K562 (cell line): ENCODE data around the gene PSMD2. TPM values are rescaled to one million over a fixed set of nuclear protein-coding genes. Genes with fewer than 3 reads are reported as not detected.

Experiments
- ATAC-seq: fragments of 200-7000 bp; cut with Tn5 transposase; 3 replicates; pipeline ENCODE4 v1.9.1; 2020; ENCODE audit warnings: moderate library complexity
- BruUV-seq: library from RNA; stranded (reverse); fragments of 400-500 nt; replicated peaks from 2 replicates; lab custom pipeline; 2021; lab: Mats Ljungman, UMichigan
- CTCF ChIA-PET: fragments of 300-600 bp; formaldehyde crosslinking; extraction: SDS; loops from one replicate; lab custom pipeline; 2021; ENCODE audit warnings: low intra/inter-chr PET ratio; lab: Yijun Ruan, JAX
- POLR2A ChIA-PET: fragments of 300-600, 350-650 bp; sonication (Branson Sonifier 250); formaldehyde crosslinking; extraction: SDS; loops from one replicate; lab custom pipeline; 2021; ENCODE audit warnings: antibody characterized with exemption, inconsistent platforms; lab: Yijun Ruan, JAX
- DNase-seq, 4 experiments: peaks; one replicate each; pipeline versions ENCODE4 v3.0.0 to v3.0.0-alpha.2; 2011 to 2018; ENCODE audit warnings: low spot score in 3 of 4, mixed read lengths in 3 of 4; ENCODE audit errors: extremely low read depth in 1 of 4
- FAIRE-seq: peaks from 2 replicates; lab custom pipeline; 2011; peaks lifted over from hg19 to GRCh38; lab: Jason Lieb, UNC
- H2AFZ ChIP-seq: 2 replicates; pipeline ENCODE4 v1.6.0; 2011; ENCODE audit warnings: low read depth, low read length, control low read depth, inconsistent platforms
- H3K27ac ChIP-seq: fragments of 200-600 bp; 3 replicates; pipeline ENCODE4 v1.8.0; 2011; ENCODE audit warnings: low read depth, mild to moderate bottlenecking, control low read depth, inconsistent platforms, low read length, moderate library complexity, mixed read lengths; ENCODE audit errors: extremely low read depth
- H3K27me3 ChIP-seq, 2 experiments: fragments of 300-600 bp in 1 of 2; 2 replicates in 1 of 2; 3 replicates in 1 of 2; pipeline versions ENCODE4 v1.6.0 to v1.8.0; 2011; ENCODE audit warnings: inconsistent platforms in 2 of 2, low read length in 2 of 2, mild to moderate bottlenecking in 1 of 2, mixed read lengths in 1 of 2, moderate library complexity in 1 of 2; ENCODE audit not compliant: control insufficient read depth in 2 of 2, insufficient read depth in 2 of 2
- H3K36me3 ChIP-seq: fragments of 300-600 bp; 3 replicates; pipeline ENCODE4 v1.8.0; 2011; ENCODE audit warnings: mild to moderate bottlenecking, low read length, inconsistent platforms; ENCODE audit not compliant: control insufficient read depth, insufficient read depth
- H3K4me1 ChIP-seq, 2 experiments: fragments of 200-600 bp in 1 of 2; replicated peaks in 1 of 2; 2 replicates in 1 of 2; 3 replicates in 1 of 2; pipeline versions ENCODE4 v1.5.1 to v1.8.0; 2011; ENCODE audit warnings: inconsistent platforms in 2 of 2, low read length in 2 of 2, mild to moderate bottlenecking in 1 of 2, mixed read lengths in 1 of 2, moderate library complexity in 1 of 2; ENCODE audit not compliant: control insufficient read depth in 2 of 2, insufficient read depth in 2 of 2
- H3K4me2 ChIP-seq: 2 replicates; pipeline ENCODE4 v1.6.1; 2011; ENCODE audit warnings: low read length, control low read depth, inconsistent platforms, mixed read lengths; ENCODE audit not compliant: insufficient read depth
- H3K4me3 ChIP-seq: fragments of 200-600 bp; sonication (generic), shearing (Covaris generic); 2 replicates; pipeline ENCODE4 v1.5.1; 2016; ENCODE audit warnings: control low read depth, inconsistent platforms
- H3K79me2 ChIP-seq: fragments of 200-600 bp; 3 replicates; pipeline ENCODE4 v1.8.0; 2011; ENCODE audit warnings: low read length, inconsistent platforms; ENCODE audit not compliant: control insufficient read depth, insufficient read depth
- H3K9ac ChIP-seq, 2 experiments: 2 replicates each; pipeline versions ENCODE4 v1.6.0 to v1.6.1; 2011; ENCODE audit warnings: low read depth in 2 of 2, low read length in 2 of 2, control low read depth in 1 of 2, inconsistent platforms in 1 of 2, mild to moderate bottlenecking in 1 of 2, mixed read lengths in 1 of 2; ENCODE audit not compliant: insufficient read depth in 1 of 2
- H3K9me1 ChIP-seq: one replicate; pipeline ENCODE4 v1.6.0; 2011; ENCODE audit warnings: inconsistent platforms, mild to moderate bottlenecking, low read length, moderate library complexity; ENCODE audit not compliant: control insufficient read depth, insufficient read depth
- H3K9me3 ChIP-seq: replicated peaks from 2 replicates; pipeline ENCODE4 v1.5.1; 2011; ENCODE audit warnings: low read depth, low read length, inconsistent platforms; ENCODE audit not compliant: control insufficient read depth, insufficient read depth
- H4K20me1 ChIP-seq: replicated peaks from 2 replicates; pipeline ENCODE4 v1.6.1; 2011; ENCODE audit warnings: low read length, inconsistent platforms, mixed read lengths; ENCODE audit not compliant: control insufficient read depth, insufficient read depth
- ATF3 ChIP-seq, 2 experiments: fragments of 450-650 bp in 1 of 2; sonication (generic) in 1 of 2; formaldehyde crosslinking in 1 of 2; IDR thresholded peaks in 1 of 2; conservative IDR thresholded peaks in 1 of 2; 2 replicates each; pipeline versions ENCODE4 v1.6.1 to v1.8.1; 2016 to 2023; ENCODE audit warnings: mild to moderate bottlenecking in 2 of 2, moderate library complexity in 2 of 2, inconsistent platforms in 1 of 2, missing genetic modification reagents in 1 of 2
- ILK ChIP-seq: fragments of 450-650 bp; IDR thresholded peaks from 2 replicates; pipeline ENCODE4 v1.6.1; 2016; ENCODE audit warnings: missing genetic modification characterization, low read depth, mild to moderate bottlenecking, missing compliant biosample characterization, moderate library complexity, borderline replicate concordance
- WHSC1 ChIP-seq: IDR thresholded peaks from one replicate; pipeline ENCODE4 v1.6.1; 2012; ENCODE audit warnings: low read length, control low read depth, inconsistent platforms
- ZNF174 ChIP-seq: fragments of 250-450 bp; sonication (Bioruptor Pico); IDR thresholded peaks from 2 replicates; pipeline ENCODE4 v1.4.0; 2020; ENCODE audit warnings: mild to moderate bottlenecking
- ZNF586 ChIP-seq: fragments of 450-650 bp; formaldehyde crosslinking; conservative IDR thresholded peaks from 2 replicates; pipeline ENCODE4 v1.4.0; 2020; ENCODE audit warnings: mild to moderate bottlenecking, moderate library complexity
- WGBS: fragments of 100-300 bp; shearing (Covaris generic); methylation state at CpG from one replicate; pipeline ENCODE4 v1.1.6; 2016; ENCODE audit warnings: low coverage, mixed read lengths; ENCODE audit not compliant: insufficient coverage; ENCODE audit errors: missing lambda C conversion rate; 5-methylcytosine and 5-hydroxymethylcytosine counted together
- in situ Hi-C: fragments of 300-500 bp; cut with MboI; formaldehyde crosslinking; loops from 4 replicates; pipeline ENCODE4 v1.15.0; 2018; ENCODE audit warnings: inconsistent platforms, mixed read lengths
- intact Hi-C: fragments of 100-400 bp; cut with micrococcal nuclease; formaldehyde crosslinking; loops from 2 replicates; pipeline ENCODE4 v1.14.2; 2022
- polyA plus RNA-seq, 8 experiments: library from polyadenylated mRNA; depleted of rRNA in 4 of 8; stranded (reverse) in 5 of 8; unstranded in 3 of 8; fragments of >200 nt; fragmentation: Nextera tagmentation in 2 of 8; fragmentation: Illumina TruSeq in 1 of 8; extraction: Ambion mirVana in 2 of 8; extraction: Trizol in 1 of 8; gene quantifications; 2 replicates each; pipeline versions ENCODE4 v1.2.1 to v1.2.3, GENCODE V29; 2011 to 2014; ENCODE audit warnings: inconsistent platforms in 1 of 8, missing spikeins in 1 of 8
- total RNA-seq, 7 experiments: library from RNA; depleted of rRNA in 6 of 7; stranded (reverse); fragments of >200 nt in 6 of 7; fragmentation: Illumina TruSeq in 2 of 7; extraction: Trizol in 2 of 7; gene quantifications; 2 replicates each; pipeline versions ENCODE4 v1.2.1 to v1.2.3, GENCODE V29; 2011 to 2021; ENCODE audit warnings: low replicate concordance in 1 of 7
- TF ChIP-seq, protein P1 (sequence below), 3 experiments: fragments of 200-800 bp in 1 of 3; fragments of 250-450 bp in 1 of 3; fragments of 450-650 bp in 1 of 3; sonication (Bioruptor Pico) in 1 of 3; sonication (Bioruptor generic) in 1 of 3; formaldehyde crosslinking in 1 of 3; IDR thresholded peaks; 2 replicates each; pipeline versions ENCODE4 v1.6.1 to v1.8.0; 2016 to 2022; ENCODE audit warnings: mild to moderate bottlenecking in 2 of 3, missing genetic modification characterization in 2 of 3, missing compliant biosample characterization in 1 of 3, moderate library complexity in 1 of 3

PSMD2 gene
- total and polyA plus RNA-seq, 9 of the 15 experiments (the other 6 are each of a cell fraction or from before 2014, with no cell fraction given): 152 to 484 (median 295) TPM

GRCh38 chr3:184291044-184291737, 7.8 kb upstream of the PSMD2 start:
- no TSS peak for BruUV-seq
- no peaks in the 10 kb centered on the region for H3K79me2 ChIP-seq
- H3K4me3 ChIP-seq: no peak overlapping the region
- intact Hi-C loops (no loop called here), in situ Hi-C loops (no loop called here)
- DNase-seq (no peak), FAIRE-seq (no peak), ATAC-seq (no peak)
- H3K9me1 ChIP-seq: no peaks in the 10 kb centered on the region
- TF ChIP-seq ZNF586 (CRISPR knock-in tag) (no peak), ZNF174 (no peak), WHSC1 (no peak)
- ChIA-PET CTCF (no interaction called here), POLR2A (interaction anchor here (0.6 kb wide), 1 partner anchor 407 kb away, joined by 5 read pairs; the partner anchor contains the start of gene PARL)
- H3K4me2 ChIP-seq: no peak overlapping the region
- H3K9ac ChIP-seq: peak overlapping the region in 1 of 2 experiments; percentile 74; a peak in 2 of 4 replicates
- 36% methylated on average over 21 of the region's 22 CpGs for WGBS
- H3K36me3 ChIP-seq: no peaks in the 10 kb centered on the region
- no peak overlapping the region for H2AFZ ChIP-seq
- H3K4me1 ChIP-seq: peaks cover 0 to 12% of the 10 kb centered on the region in 2 experiments; a peak in 2 of 5 replicates
- H3K27me3 ChIP-seq: peaks cover 16 to 32% of the 10 kb centered on the region in 2 experiments; a peak in 4 of 5 replicates
- H3K9me3 ChIP-seq: no peaks in the 10 kb centered on the region
- no peak overlapping the region for H3K27ac ChIP-seq
- no peaks in the 10 kb centered on the region for H4K20me1 ChIP-seq

DNA sequence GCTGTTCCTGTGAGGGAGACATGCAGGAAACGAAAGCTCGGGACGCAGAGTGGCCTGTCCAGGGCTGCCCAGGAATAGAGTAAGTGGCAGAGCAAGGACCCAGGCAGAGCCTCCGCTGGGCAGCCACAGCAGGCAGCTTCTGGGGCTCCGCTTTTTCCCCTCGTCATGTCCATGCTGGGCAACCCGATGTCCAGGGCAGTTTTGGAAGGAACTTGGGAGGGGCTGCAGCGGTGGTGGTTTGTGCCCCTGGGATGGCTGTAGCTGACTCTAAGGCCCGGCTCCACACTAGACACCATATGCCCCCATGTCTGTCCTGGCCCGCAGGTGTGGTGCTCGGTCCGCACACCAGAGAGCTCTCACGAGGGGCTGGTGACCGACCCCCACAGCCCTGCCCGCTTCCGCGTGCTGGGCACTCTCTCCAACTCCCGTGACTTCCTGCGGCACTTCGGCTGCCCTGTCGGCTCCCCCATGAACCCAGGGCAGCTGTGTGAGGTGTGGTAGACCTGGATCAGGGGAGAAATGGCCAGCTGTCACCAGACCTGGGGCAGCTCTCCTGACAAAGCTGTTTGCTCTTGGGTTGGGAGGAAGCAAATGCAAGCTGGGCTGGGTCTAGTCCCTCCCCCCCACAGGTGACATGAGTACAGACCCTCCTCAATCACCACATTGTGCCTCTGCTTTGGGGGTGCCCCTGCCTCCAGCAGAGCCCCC, 7.1 kb upstream of the PSMD2 start:
- no peak overlapping the region for H3K4me2 ChIP-seq
- in situ Hi-C loops: no loop called here
- no peaks in the 10 kb centered on the region for H3K79me2 ChIP-seq
- H3K4me3 ChIP-seq: no peak overlapping the region
- no peak overlapping the region for H3K27ac ChIP-seq
- peaks cover 0 to 12% of the 10 kb centered on the region in 2 experiments; a peak in 2 of 5 replicates for H3K4me1 ChIP-seq
- no TSS peak for BruUV-seq
- POLR2A ChIA-PET: interaction anchor here (0.5 to 0.6 kb wide), 2 partner anchors 110 to 274 kb away, joined by 3 read pairs; no protein-coding TSS in a partner anchor
- ATAC-seq: no peak
- H3K36me3 ChIP-seq: no peaks in the 10 kb centered on the region
- H3K27me3 ChIP-seq: peaks cover 16 to 28% of the 10 kb centered on the region in 2 experiments; a peak in 4 of 5 replicates
- no peaks in the 10 kb centered on the region for H3K9me1 ChIP-seq
- intact Hi-C loops: no loop called here
- no peak overlapping the region for H2AFZ ChIP-seq
- H3K9ac ChIP-seq: peak overlapping the region in 1 of 2 experiments; percentile 74; a peak in 2 of 4 replicates
- 24% methylated on average over 21 of the region's 21 CpGs for WGBS
- no peaks in the 10 kb centered on the region for H3K9me3 ChIP-seq
- no peaks in the 10 kb centered on the region for H4K20me1 ChIP-seq
- DNase-seq: no peak
- FAIRE-seq: no peak
- CTCF ChIA-PET: no interaction called here
- TF ChIP-seq, protein P1, sequence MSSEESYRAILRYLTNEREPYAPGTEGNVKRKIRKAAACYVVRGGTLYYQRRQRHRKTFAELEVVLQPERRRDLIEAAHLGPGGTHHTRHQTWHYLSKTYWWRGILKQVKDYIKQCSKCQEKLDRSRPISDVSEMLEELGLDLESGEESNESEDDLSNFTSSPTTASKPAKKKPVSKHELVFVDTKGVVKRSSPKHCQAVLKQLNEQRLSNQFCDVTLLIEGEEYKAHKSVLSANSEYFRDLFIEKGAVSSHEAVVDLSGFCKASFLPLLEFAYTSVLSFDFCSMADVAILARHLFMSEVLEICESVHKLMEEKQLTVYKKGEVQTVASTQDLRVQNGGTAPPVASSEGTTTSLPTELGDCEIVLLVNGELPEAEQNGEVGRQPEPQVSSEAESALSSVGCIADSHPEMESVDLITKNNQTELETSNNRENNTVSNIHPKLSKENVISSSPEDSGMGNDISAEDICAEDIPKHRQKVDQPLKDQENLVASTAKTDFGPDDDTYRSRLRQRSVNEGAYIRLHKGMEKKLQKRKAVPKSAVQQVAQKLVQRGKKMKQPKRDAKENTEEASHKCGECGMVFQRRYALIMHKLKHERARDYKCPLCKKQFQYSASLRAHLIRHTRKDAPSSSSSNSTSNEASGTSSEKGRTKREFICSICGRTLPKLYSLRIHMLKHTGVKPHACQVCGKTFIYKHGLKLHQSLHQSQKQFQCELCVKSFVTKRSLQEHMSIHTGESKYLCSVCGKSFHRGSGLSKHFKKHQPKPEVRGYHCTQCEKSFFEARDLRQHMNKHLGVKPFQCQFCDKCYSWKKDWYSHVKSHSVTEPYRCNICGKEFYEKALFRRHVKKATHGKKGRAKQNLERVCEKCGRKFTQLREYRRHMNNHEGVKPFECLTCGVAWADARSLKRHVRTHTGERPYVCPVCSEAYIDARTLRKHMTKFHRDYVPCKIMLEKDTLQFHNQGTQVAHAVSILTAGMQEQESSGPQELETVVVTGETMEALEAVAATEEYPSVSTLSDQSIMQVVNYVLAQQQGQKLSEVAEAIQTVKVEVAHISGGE (CRISPR knock-in tag; IDR thresholded peaks at IDR 0.05): no peak
- no peak for TF ChIP-seq ATF3 (IDR thresholded peaks at IDR 0.05)
- TF ChIP-seq ATF3 (CRISPR knock-in tag; conservative IDR thresholded peaks at IDR 0.05): no peak
- no peak for TF ChIP-seq ILK (tag)
